ENCODE results near the gene PANK3. TPM values are rescaled to one million over a fixed set of nuclear protein-coding genes. Genes with fewer than 3 reads are reported as not detected.

Gene PANK3
- total RNA-seq, 1 experiment from 2014 or later: 79.7 TPM

- CTCF ChIA-PET: no interaction called here
These were observed 76.5 kb downstream of the PANK3 start for GRCh38 chr5:168502563-168503237.

More at GRCh38 chr5:168502563-168503237, 76.5 kb downstream of the PANK3 start:
- H3K36me3 ChIP-seq (ENCODE audit: control insufficient read depth, insufficient read depth, low read length): peaks cover 41% of the 10 kb centered on the region
- H3K9me3 ChIP-seq (ENCODE audit: control insufficient read depth, insufficient read depth, low read depth, low read length): no peaks in the 10 kb centered on the region
- POLR2A ChIA-PET: no interaction called here
- intact Hi-C loops (cut with micrococcal nuclease; ENCODE audit: unreplicated experiment): no loop called here
- TF ChIP-seq, protein P1, sequence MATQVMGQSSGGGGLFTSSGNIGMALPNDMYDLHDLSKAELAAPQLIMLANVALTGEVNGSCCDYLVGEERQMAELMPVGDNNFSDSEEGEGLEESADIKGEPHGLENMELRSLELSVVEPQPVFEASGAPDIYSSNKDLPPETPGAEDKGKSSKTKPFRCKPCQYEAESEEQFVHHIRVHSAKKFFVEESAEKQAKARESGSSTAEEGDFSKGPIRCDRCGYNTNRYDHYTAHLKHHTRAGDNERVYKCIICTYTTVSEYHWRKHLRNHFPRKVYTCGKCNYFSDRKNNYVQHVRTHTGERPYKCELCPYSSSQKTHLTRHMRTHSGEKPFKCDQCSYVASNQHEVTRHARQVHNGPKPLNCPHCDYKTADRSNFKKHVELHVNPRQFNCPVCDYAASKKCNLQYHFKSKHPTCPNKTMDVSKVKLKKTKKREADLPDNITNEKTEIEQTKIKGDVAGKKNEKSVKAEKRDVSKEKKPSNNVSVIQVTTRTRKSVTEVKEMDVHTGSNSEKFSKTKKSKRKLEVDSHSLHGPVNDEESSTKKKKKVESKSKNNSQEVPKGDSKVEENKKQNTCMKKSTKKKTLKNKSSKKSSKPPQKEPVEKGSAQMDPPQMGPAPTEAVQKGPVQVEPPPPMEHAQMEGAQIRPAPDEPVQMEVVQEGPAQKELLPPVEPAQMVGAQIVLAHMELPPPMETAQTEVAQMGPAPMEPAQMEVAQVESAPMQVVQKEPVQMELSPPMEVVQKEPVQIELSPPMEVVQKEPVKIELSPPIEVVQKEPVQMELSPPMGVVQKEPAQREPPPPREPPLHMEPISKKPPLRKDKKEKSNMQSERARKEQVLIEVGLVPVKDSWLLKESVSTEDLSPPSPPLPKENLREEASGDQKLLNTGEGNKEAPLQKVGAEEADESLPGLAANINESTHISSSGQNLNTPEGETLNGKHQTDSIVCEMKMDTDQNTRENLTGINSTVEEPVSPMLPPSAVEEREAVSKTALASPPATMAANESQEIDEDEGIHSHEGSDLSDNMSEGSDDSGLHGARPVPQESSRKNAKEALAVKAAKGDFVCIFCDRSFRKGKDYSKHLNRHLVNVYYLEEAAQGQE (IDR thresholded peaks at IDR 0.05; ENCODE audit: insufficient read depth in 1 of 2, low read depth in 2 of 2, low read length in 1 of 2): no peak
- no peak for TF ChIP-seq TCF7L2 (IDR thresholded peaks at IDR 0.05; ENCODE audit: low read depth, low read length)
- no peak for TF ChIP-seq SIN3A (IDR thresholded peaks at IDR 0.05; ENCODE audit: borderline replicate concordance, insufficient read depth, low read depth, low read length)
- TF ChIP-seq CTCF (IDR thresholded peaks at IDR 0.05): no peak
- BruUV-seq (replicated peaks): no TSS peak
- H3K4me3 ChIP-seq (ENCODE audit: low read depth in 2 of 2, low read length in 2 of 2): no peak overlapping the region
- in situ Hi-C loops (cut with HindIII; ENCODE audit: low pct_unique_long_range_greater_than_20kb, low sequenced_read_pairs): no loop called here
- H3K4me1 ChIP-seq (ENCODE audit: control insufficient read depth, insufficient read depth, low read length): no peaks in the 10 kb centered on the region
- DNase-seq (ENCODE audit: low read depth, low spot score) (no peak), ATAC-seq (no peak)
- H3K27ac ChIP-seq (ENCODE audit: low read length): no peak overlapping the region
- H3K27me3 ChIP-seq (ENCODE audit: control insufficient read depth, insufficient read depth, low read length): no peaks in the 10 kb centered on the region

Small RNA genes within 50 kb of the gene (microRNA-seq; reads per million reads assigned to microRNA genes)
- not detected for gene MIR103A1 (ENCODE audit: unreplicated experiment)
- not detected for gene MIR103B1 (ENCODE audit: unreplicated experiment)

Other genes starting within 250 kb of the PANK3 start
- 128 TPM for gene RARS1, start 92.9 kb downstream of the PANK3 start, total RNA-seq (2021; ENCODE audit: unreplicated experiment)
- gene FBLL1, start 50.1 kb downstream of the PANK3 start, total RNA-seq (2021; ENCODE audit: unreplicated experiment): 7.5 TPM